ENCODE measurements around the gene TSPEAR.
"Not testable (repeated sequence)": the region's sequence is repeated elsewhere in the genome, so short reads cannot be mapped to it uniquely, and the experiment has no call there.

Gene TSPEAR

GRCh38 chr21:44569861-44570517, 141.4 kb downstream of the TSPEAR start:
- no peak overlapping the region for H3K9ac ChIP-seq (ENCODE audit: low read length in 5 of 5)
- peaks cover 0 to 17% (median 8%) of the 10 kb centered on the region in 5 donors for H3K9me3 ChIP-seq (ENCODE audit: control insufficient read depth in 5 of 5, low read length in 5 of 5)
- no peaks in the 10 kb centered on the region for H3K36me3 ChIP-seq (ENCODE audit: control insufficient read depth in 5 of 5, insufficient read depth in 5 of 5, low read length in 5 of 5)
- peaks cover 5 to 24% (median 8%) of the 10 kb centered on the region in 5 donors for H3K27me3 ChIP-seq (ENCODE audit: control insufficient read depth in 5 of 5, insufficient read depth in 4 of 5, low read length in 5 of 5)
- no peak overlapping the region for H3K4me3 ChIP-seq (ENCODE audit: low read depth in 1 of 5, low read length in 5 of 5)
- H3K27ac ChIP-seq (ENCODE audit: low read depth, low read length), result no peak overlapping the region
- H3K4me1 ChIP-seq (ENCODE audit: control insufficient read depth in 5 of 5, insufficient read depth in 5 of 5, low read length in 5 of 5), result peaks cover 0 to 4% (median 0%) of the 10 kb centered on the region in 5 donors

- Histone ChIP-seq H3K4me3 (ENCODE audit: low read depth in 1 of 5, low read length in 5 of 5) (no peak overlapping the region), H3K27me3 (ENCODE audit: control insufficient read depth in 5 of 5, insufficient read depth in 4 of 5, low read length in 5 of 5) (peaks cover 0 to 24% (median 8%) of the 10 kb centered on the region in 5 donors), H3K4me1 (ENCODE audit: control insufficient read depth in 5 of 5, insufficient read depth in 5 of 5, low read length in 5 of 5) (no peaks in the 10 kb centered on the region), H3K36me3 (ENCODE audit: control insufficient read depth in 5 of 5, insufficient read depth in 5 of 5, low read length in 5 of 5) (no peaks in the 10 kb centered on the region), H3K9me3 (ENCODE audit: control insufficient read depth in 5 of 5, low read length in 5 of 5) (peaks cover 0 to 17% (median 8%) of the 10 kb centered on the region in 5 donors), H3K27ac (ENCODE audit: low read depth, low read length) (no peak overlapping the region), H3K9ac (ENCODE audit: low read length in 5 of 5) (no peak overlapping the region)
Observed at GRCh38 chr21:44568667-44569556, 142.5 kb downstream of the TSPEAR start.

GRCh38 chr21:44568261-44568660, 143.1 kb downstream of the TSPEAR start:
- H3K9me3 ChIP-seq (ENCODE audit: control insufficient read depth in 5 of 5, low read length in 5 of 5), result peaks cover 0 to 17% (median 11%) of the 10 kb centered on the region in 5 donors
- no peak overlapping the region for H3K27ac ChIP-seq (ENCODE audit: low read depth, low read length)
- H3K27me3 ChIP-seq (ENCODE audit: control insufficient read depth in 5 of 5, insufficient read depth in 4 of 5, low read length in 5 of 5), result peaks cover 0 to 21% (median 8%) of the 10 kb centered on the region in 5 donors
- H3K9ac ChIP-seq (ENCODE audit: low read length in 5 of 5), result no peak overlapping the region
- H3K36me3 ChIP-seq (ENCODE audit: control insufficient read depth in 5 of 5, insufficient read depth in 5 of 5, low read length in 5 of 5), result no peaks in the 10 kb centered on the region
- no peaks in the 10 kb centered on the region for H3K4me1 ChIP-seq (ENCODE audit: control insufficient read depth in 5 of 5, insufficient read depth in 5 of 5, low read length in 5 of 5)
- no peak overlapping the region for H3K4me3 ChIP-seq (ENCODE audit: low read depth in 1 of 5, low read length in 5 of 5)

GRCh38 chr21:44567481-44568171, 143.7 kb downstream of the TSPEAR start:
- no peak overlapping the region for H3K27ac ChIP-seq (ENCODE audit: low read depth, low read length)
- no peak overlapping the region for H3K9ac ChIP-seq (ENCODE audit: low read length in 5 of 5)
- H3K9me3 ChIP-seq (ENCODE audit: control insufficient read depth in 5 of 5, low read length in 5 of 5), result peaks cover 0 to 17% (median 11%) of the 10 kb centered on the region in 5 donors

GRCh38 chr21:44566403-44566802, 145.0 kb downstream of the TSPEAR start:
- no peak overlapping the region for H3K27ac ChIP-seq (ENCODE audit: low read depth, low read length)
- H3K4me1 ChIP-seq (ENCODE audit: control insufficient read depth in 5 of 5, insufficient read depth in 5 of 5, low read length in 5 of 5), result no peaks in the 10 kb centered on the region
- H3K4me3 ChIP-seq (ENCODE audit: low read depth in 1 of 5, low read length in 5 of 5), result no peak overlapping the region
- H3K9me3 ChIP-seq (ENCODE audit: control insufficient read depth in 5 of 5, low read length in 5 of 5), result peaks cover 0 to 13% (median 6%) of the 10 kb centered on the region in 5 donors
- H3K9ac ChIP-seq (ENCODE audit: low read length in 5 of 5), result no peak overlapping the region
- peaks cover 0 to 18% (median 8%) of the 10 kb centered on the region in 5 donors for H3K27me3 ChIP-seq (ENCODE audit: control insufficient read depth in 5 of 5, insufficient read depth in 4 of 5, low read length in 5 of 5)
- H3K36me3 ChIP-seq (ENCODE audit: control insufficient read depth in 5 of 5, insufficient read depth in 5 of 5, low read length in 5 of 5), result no peaks in the 10 kb centered on the region

More at GRCh38 chr21:44567481-44568171, 143.7 kb downstream of the TSPEAR start:
- Histone ChIP-seq H3K27me3 (ENCODE audit: control insufficient read depth in 5 of 5, insufficient read depth in 4 of 5, low read length in 5 of 5) (peaks cover 0 to 18% (median 8%) of the 10 kb centered on the region in 5 donors), H3K4me3 (ENCODE audit: low read depth in 1 of 5, low read length in 5 of 5) (no peak overlapping the region), H3K36me3 (ENCODE audit: control insufficient read depth in 5 of 5, insufficient read depth in 5 of 5, low read length in 5 of 5) (no peaks in the 10 kb centered on the region), H3K4me1 (ENCODE audit: control insufficient read depth in 5 of 5, insufficient read depth in 5 of 5, low read length in 5 of 5) (no peaks in the 10 kb centered on the region)

- H3K27ac ChIP-seq (ENCODE audit: low read depth, low read length), result no peak overlapping the region
- no peak overlapping the region for H3K4me3 ChIP-seq (ENCODE audit: low read depth in 1 of 5, low read length in 5 of 5)
- peaks cover 0 to 7% (median 0%) of the 10 kb centered on the region in 5 donors for H3K9me3 ChIP-seq (ENCODE audit: control insufficient read depth in 5 of 5, low read length in 5 of 5)
- peaks cover 0 to 14% (median 8%) of the 10 kb centered on the region in 5 donors for H3K27me3 ChIP-seq (ENCODE audit: control insufficient read depth in 5 of 5, insufficient read depth in 4 of 5, low read length in 5 of 5)
- no peak overlapping the region for H3K9ac ChIP-seq (ENCODE audit: low read length in 5 of 5)
- H3K36me3 ChIP-seq (ENCODE audit: control insufficient read depth in 5 of 5, insufficient read depth in 5 of 5, low read length in 5 of 5), result no peaks in the 10 kb centered on the region
- H3K4me1 ChIP-seq (ENCODE audit: control insufficient read depth in 5 of 5, insufficient read depth in 5 of 5, low read length in 5 of 5), result no peaks in the 10 kb centered on the region
Observed at GRCh38 chr21:44564886-44565598, 146.3 kb downstream of the TSPEAR start.

- no peaks in the 10 kb centered on the region for H3K36me3 ChIP-seq (ENCODE audit: control insufficient read depth in 5 of 5, insufficient read depth in 5 of 5, low read length in 5 of 5)
- H3K27me3 ChIP-seq (ENCODE audit: control insufficient read depth in 5 of 5, insufficient read depth in 4 of 5, low read length in 5 of 5), result peaks cover 0 to 11% (median 8%) of the 10 kb centered on the region in 5 donors
- no peak overlapping the region for H3K4me3 ChIP-seq (ENCODE audit: low read depth in 1 of 5, low read length in 5 of 5)
- H3K4me1 ChIP-seq (ENCODE audit: control insufficient read depth in 5 of 5, insufficient read depth in 5 of 5, low read length in 5 of 5), result no peaks in the 10 kb centered on the region
- H3K9ac ChIP-seq (ENCODE audit: low read length in 5 of 5), result no peak overlapping the region
- H3K9me3 ChIP-seq (ENCODE audit: control insufficient read depth in 5 of 5, low read length in 5 of 5), result peaks cover 0 to 7% (median 0%) of the 10 kb centered on the region in 5 donors
- H3K27ac ChIP-seq (ENCODE audit: low read depth, low read length), result no peak overlapping the region
Observed at GRCh38 chr21:44564099-44564498, 147.3 kb downstream of the TSPEAR start.

GRCh38 chr21:44558695-44559094, 152.7 kb downstream of the TSPEAR start, which contains the start of gene KRTAP10-3:
TSS of gene KRTAP10-3 (minus strand) at chr21:44558795. CDS start at chr21:44558715, 80 bp downstream.
- H3K9ac ChIP-seq (ENCODE audit: low read length in 5 of 5), result no peak within 1 kb of the TSS
- peaks cover 10 to 34% (median 27%) of the 10 kb centered on the region in 5 donors for H3K27me3 ChIP-seq (ENCODE audit: control insufficient read depth in 5 of 5, insufficient read depth in 4 of 5, low read length in 5 of 5)
- H3K36me3 ChIP-seq (ENCODE audit: control insufficient read depth in 5 of 5, insufficient read depth in 5 of 5, low read length in 5 of 5), result no peaks in the 10 kb centered on the region
- H3K4me3 ChIP-seq (ENCODE audit: low read depth in 1 of 5, low read length in 5 of 5), result no peak within 1 kb of the TSS
- H3K4me1 ChIP-seq (ENCODE audit: control insufficient read depth in 5 of 5, insufficient read depth in 5 of 5, low read length in 5 of 5), result no peaks in the 10 kb centered on the region
- no peak within 1 kb of the TSS for H3K27ac ChIP-seq (ENCODE audit: low read depth, low read length)
- H3K9me3 ChIP-seq (ENCODE audit: control insufficient read depth in 5 of 5, low read length in 5 of 5), result peaks cover 0 to 7% (median 3%) of the 10 kb centered on the region in 5 donors

GRCh38 chr21:44558329-44558675, 153.1 kb downstream of the TSPEAR start:
- not testable (repeated sequence) for H3K27ac ChIP-seq (ENCODE audit: low read depth, low read length); H3K36me3 ChIP-seq (ENCODE audit: control insufficient read depth in 5 of 5, insufficient read depth in 5 of 5, low read length in 5 of 5); H3K9ac ChIP-seq (ENCODE audit: low read length in 5 of 5); H3K9me3 ChIP-seq (ENCODE audit: control insufficient read depth in 5 of 5, low read length in 5 of 5); H3K4me3 ChIP-seq (ENCODE audit: low read depth in 1 of 5, low read length in 5 of 5); H3K4me1 ChIP-seq (ENCODE audit: control insufficient read depth in 5 of 5, insufficient read depth in 5 of 5, low read length in 5 of 5)
- peaks cover 10 to 36% (median 27%) of the 10 kb centered on the region in 5 donors for H3K27me3 ChIP-seq (ENCODE audit: control insufficient read depth in 5 of 5, insufficient read depth in 4 of 5, low read length in 5 of 5)

Measured in subcutaneous abdominal adipose tissue (tissue), 5 donors.